GM20431 (cell line): ENCODE data around the gene DNMT3L.

Experiments used
- in situ Hi-C: fragments of 300-500 bp; cut with MseI, MboI; formaldehyde crosslinking; loops from one replicate; pipeline ENCODE4 v1.15.0; 2020; ENCODE audit warnings: low sequenced_read_pairs; ENCODE audit not compliant: unreplicated experiment

Gene DNMT3L

GRCh38 chr21:44282370-44282769 is 20.7 kb upstream of the DNMT3L start:
- in situ Hi-C loops = no loop called here

- in situ Hi-C loops = no loop called here
Measured at GRCh38 chr21:44281801-44282200, 20.1 kb upstream of the DNMT3L start.

GRCh38 chr21:44279354-44280260 is 17.9 kb upstream of the DNMT3L start:
- in situ Hi-C loops = no loop called here

DNA sequence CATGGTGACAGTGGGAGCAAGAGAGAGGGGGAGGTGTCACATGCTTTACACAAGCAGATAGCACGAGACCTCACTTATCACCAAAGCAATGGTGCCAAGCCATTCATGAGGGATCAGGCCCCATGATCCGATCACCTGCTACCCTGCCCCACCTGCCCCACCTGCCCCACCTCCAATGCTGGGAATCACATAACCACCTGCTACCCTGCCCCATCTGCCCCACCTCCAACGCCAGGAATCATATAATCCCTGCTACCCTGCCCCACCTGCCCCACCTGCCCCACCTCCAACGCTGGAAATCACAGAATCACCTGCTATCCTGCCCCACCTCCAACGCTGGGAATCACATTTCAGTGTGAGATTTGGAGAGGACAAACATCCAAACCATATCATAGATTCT is 13.3 kb upstream of the DNMT3L start:
- in situ Hi-C loops = no loop called here

DNA sequence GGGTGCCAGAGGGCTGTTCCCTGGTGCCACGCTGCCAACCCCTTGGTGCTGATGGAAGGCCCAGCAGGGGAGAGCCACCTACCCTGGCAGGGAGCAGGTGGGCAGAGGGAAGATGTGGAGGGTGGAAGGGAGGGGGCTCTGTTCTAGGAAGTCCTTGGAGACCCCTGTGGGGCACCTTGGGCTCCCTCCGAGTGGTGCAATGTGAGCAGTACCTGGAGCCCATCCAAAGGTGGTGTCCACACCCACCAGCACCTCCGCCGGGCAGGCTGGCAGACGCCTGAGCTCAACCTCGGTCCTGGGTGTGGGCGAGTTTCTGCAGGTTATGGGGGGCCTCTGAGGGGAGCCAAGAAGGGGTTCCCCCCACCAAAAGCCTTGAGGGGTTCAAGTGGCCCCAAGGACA is 11.3 kb upstream of the DNMT3L start:
- in situ Hi-C loops = no loop called here

GRCh38 chr21:44272284-44272858 is 10.7 kb upstream of the DNMT3L start:
- in situ Hi-C loops = no loop called here

DNA sequence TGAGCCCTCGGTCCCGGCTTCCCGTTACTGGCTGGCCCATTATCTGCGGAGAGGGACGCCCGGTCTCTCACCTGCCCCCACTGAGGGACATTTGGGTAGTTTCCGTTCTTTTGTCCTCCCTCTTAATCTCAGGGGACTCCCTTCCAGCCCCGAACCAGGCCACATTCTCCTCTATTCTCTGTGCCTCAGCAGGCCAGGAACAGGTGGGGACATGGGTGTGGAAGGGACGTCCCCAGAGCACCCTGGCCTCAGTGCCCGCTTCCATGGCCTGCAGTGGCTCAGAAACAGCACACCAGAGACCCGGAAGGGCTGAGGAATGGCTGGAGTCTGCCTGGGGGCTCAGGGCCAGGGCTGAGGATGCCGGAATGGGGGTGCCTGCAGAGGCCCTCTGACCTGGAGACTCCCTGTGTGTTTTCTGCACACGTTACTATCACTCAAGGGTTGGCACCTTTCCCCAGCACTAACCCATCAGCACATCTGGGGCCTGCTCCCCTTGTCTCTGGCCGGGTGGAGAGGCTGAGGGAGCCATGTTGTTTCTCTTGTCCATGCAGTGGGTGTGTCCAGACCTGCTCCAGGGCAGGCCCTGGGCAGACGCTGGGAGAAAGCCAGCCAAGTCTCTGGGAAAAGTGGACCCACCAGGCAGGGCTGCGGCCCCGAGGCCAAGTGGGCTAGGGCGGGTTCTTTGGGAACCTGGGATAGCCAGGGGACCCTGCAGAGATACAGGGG is 10.0 kb upstream of the DNMT3L start:
- in situ Hi-C loops = no loop called here

DNA sequence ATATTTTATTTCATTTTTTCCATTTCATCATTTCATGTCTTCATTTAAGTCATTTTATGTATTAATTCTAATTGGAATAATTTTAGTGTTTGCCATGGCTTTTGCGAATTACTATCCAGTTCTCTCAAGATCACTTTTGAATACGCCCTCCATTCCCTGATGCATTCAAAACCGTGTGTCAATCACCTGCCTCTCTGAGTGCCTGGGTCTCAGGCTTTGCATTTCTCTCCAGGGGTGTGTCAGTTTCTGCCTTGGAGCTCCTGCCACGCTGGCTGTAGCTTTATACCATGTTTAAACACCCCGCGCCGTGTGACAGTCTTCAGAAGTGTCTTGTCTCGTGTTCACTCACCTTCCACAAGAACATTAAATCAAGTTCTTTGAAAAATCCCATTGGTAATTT is 7.4 kb upstream of the DNMT3L start:
- in situ Hi-C loops = no loop called here

DNA sequence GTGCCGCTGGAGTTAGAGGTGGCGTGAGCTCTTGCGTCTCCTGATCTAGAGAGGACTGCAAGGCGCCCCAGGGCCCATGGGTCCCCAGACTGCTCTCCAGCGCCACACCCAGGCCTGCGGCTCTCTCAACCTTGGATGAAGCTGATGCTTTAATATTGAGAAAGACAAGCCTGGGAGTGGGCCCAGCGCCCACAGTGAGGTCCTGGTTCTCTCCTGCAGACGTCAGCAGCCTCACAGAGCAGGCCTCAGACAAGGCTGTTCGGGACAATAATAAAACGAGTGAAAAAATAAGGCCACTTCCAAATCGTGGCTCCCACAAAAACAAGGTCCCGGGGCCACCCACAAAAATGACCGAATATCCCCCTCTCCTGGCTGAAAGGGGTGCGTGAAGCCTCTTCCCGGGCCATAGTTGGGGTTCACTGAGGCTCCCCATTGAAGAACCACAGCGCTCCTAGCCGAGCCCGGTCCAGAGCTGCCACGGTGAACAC is 6.0 kb upstream of the DNMT3L start:
- in situ Hi-C loops = no loop called here

DNA sequence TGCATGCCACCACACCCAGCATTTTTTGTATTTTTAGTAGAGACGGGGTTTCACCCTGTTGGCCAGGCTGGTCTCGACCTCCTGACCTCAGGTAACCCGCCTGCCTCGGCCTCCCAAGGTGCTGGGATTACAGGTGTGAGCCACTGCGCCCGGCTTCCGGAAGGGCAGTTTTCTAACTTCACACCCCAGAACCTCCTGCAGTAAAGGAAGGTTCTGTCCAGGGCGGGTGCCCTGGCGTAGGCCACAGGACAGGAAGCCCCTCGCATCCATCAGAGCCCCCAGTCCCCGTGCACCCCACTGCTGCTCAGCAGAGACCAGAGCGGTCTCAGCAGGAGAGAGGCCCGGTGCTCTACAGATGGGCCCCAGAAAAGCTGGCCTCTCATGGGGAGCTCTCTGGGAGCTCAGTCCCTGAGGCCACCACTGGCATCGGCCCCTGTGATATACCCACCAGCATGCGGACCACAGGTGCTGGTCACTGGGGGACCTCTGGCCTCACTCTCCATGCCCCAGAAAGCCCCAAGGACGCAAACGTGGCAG is 4.1 kb upstream of the DNMT3L start:
- in situ Hi-C loops = no loop called here

GRCh38 chr21:44263768-44264167 is 2.1 kb upstream of the DNMT3L start:
- in situ Hi-C loops = no loop called here

GRCh38 chr21:44263221-44263760 is 1.6 kb upstream of the DNMT3L start:
- in situ Hi-C loops = no loop called here

DNA sequence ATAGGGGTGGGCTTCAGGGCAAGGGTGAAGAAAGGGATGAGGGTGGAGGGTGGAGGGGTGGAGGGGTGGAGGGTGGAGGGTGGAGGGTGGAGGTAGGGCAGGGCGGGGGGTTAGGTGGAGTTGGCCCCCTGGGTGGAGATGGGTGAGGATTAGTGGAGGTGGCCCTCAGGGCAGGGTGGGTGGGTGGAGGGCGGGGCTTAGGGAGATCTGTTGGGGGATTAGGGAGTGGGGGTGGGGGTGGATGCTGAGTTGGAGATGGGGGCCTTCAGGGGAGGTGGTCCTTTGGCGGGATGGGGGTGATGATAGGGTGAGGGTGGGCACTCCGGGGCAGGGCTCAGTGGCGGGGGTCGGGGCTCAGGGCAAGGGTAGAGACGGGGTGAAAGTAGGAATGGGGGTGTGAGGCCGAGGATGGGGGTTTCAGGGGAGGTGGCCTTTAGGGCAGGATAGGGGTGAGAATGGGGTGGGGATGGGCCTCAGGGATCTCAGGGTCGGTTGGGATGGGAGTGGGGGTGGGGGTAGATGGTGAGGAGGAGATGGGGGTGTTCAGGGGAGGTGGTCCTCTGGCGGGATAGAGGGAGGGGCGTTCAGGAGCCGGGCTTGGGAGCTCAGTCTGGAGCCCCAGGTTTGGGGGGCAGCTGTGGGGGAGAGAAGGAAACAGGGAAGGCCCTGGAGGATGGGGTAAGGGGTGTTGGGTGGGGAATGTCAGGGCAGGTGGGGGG is 800 bp upstream of the DNMT3L start:
- in situ Hi-C loops = no loop called here

DNA sequence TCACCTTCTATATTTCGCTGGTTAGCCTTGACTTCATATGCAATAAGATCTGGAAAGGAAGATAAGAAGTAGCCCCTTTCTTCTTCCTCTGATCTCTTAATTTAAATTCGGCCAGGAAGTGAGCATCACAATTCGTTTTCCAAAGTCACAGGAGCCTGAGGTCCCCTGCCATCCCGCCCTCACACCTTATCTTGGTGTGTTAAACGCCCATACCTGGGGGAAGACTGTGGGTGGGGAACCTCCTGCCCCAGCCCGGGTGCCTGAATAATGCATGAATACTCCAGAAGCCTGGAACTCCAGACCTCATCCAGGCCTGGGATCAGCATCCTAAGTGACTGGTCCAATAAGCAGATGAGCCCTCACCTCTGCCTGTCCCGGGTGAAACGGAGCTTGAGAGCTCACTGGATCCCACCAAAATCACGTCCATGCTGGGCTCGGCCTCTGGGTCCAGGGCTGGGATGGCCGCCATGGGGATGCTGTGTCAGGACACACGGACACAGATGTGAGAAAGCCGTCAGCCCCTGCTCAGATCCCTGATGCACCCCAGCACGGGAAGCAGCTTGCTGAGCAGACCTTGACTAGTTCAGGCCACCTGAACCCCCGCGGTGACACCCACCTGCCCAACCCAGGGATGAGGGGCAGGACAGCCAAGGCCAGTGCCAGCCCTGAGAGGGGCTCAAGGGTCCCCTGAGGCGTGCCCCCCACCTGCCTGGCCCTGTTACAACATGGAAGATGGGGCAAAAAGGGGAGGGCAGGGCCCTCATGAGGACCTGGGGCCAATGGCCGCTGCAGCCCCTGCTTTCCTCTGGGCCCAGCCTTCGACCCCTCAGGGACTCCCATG is 686 bp downstream of the DNMT3L start:
- in situ Hi-C loops = no loop called here

- in situ Hi-C loops = no loop called here
Measured at GRCh38 chr21:44260066-44260465, 1.6 kb downstream of the DNMT3L start.

- in situ Hi-C loops = no loop called here
Measured at GRCh38 chr21:44259082-44259705, 2.5 kb downstream of the DNMT3L start.

DNA sequence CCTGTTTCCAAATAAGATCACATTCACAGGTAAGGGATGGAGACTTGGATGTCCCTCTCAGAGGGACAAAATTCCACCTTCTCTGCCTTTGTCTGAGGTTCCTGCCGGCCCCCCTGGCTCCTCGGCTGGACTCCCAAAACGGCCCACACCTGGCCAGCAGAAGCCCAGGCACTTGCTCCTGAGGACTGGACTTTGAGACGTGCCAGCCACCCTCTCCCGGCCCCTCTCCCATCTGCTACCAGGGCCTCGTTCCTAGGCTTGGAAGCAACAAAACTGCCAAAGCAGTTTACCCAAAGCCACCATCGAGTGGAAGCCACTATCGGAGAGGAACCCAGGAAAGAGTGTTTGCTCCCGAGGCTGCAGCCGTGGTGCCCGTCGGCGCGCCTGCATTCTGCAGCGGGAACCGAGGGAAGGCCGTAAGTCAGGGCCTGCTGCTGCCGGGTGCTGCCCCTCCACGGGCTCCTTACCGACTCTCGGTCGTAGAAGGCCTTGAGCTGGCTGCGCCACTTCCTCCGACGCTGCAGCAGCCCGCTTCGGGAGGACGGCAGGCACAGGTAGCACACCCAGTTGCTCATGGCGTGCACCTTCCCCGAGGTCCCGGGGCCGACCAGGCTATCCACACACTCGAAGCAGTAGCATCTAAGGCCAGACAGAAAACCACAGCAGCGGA is 3.5 kb downstream of the DNMT3L start:
- in situ Hi-C loops = no loop called here

GRCh38 chr21:44255511-44255981 is 6.2 kb downstream of the DNMT3L start:
- in situ Hi-C loops = no loop called here
